ENCODE data around the gene FRK.
"Not testable (repeated sequence)": the region's sequence is repeated elsewhere in the genome, so short reads cannot be mapped to it uniquely, and the experiment has no call there.

FRK gene

DNA sequence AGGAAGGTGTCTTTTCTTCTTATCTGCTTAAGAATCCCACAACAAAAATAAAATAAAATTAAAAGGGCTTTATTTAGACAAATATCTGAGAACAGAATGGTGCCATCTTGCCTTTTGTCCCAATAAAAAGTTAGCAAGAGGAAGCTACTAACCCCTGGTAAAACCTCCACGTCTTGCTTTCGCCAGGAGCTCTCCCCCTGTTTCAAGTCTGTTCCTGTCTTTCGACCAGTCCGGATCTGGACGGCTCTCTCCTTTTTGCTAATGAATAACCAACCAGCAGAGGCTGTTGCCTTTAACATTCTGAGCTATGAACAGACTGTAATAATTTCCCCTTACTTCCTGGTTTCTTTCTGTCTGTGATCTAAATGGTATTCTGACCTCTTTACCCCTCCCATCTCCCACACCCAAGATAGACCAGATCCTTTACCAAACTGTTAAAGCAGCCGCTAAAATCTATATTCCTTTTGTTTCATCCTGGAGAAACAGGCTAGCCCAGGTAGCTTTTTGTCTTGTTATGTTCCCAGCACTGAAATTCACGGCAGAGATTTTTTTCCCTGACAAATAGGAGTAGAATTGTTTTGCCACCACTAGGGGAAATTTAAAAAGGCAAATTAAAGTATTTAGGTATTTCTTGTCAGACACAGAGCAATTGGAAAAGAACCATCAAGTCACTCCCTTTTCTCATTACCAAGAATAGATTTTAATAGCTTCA is at the start of gene FRK:
Gene FRK (minus strand): TSS at position 320 of the 712 bp plus-strand sequence. CDS start 580 bp downstream, outside the sequence.
- no peak for DNase-seq

DNA sequence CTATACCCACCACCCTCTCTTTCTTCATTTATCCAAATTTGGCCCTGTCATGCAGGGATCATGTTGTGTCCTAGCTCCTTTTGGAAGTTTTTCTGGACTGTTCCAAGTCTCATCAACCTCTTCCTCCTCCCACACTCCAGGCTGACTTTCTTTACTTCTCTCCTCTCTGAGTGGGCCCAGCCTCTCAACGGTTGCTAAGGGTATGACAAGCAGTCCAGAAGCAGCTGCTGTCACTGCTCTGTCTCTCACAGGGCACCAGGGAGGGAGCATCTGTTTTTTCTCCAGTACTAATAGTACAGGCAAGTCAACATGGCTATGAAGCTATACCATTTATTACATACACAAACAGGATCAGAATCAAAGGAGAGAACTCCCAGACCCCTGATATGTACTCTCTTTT is 48.1 kb upstream of the FRK start:
- no peak for DNase-seq

- DNase-seq: no peak
Measured at GRCh38 chr6:116106146-116106545, 45.5 kb upstream of the FRK start.

DNA sequence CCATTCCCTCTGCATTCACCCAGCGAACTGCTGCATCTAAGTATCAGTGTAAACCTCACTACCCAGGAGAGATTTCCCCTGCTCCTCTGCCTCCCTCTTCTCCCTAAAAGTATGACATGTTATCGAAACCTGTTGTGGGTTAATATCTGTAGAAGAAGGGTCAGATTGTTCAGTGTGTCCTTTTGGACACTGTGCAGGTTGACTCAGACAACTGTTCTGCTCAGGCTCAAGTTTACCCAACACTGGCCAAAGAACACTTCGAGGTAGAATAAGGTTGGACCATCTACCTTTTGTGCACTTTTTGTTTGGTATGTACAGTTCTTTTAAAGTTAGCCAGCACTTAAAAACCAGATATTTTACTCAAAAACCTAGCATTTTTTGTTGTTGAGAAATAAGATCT is 44.6 kb upstream of the FRK start:
- DNase-seq: no peak

DNA sequence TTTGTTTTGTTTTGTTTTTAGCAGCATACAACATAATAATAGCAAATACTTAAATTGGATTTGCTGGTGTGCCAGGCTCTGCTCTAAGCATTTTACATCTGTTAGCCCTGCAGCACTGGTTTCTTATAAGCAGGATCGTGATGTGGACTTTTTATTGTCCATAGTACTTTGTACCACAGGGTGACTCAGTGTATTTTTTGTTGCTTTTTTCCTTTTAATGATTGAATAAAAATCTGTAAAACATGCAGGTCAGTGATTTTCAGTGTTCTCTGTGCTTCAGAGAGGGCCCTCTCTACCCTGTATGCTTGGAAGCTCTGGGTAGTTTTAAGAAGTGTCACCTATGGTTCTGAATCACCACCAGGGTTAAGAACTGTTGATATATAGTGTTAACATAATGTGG is 43.9 kb upstream of the FRK start:
- no peak for DNase-seq

GRCh38 chr6:116102873-116103272 is 42.2 kb upstream of the FRK start:
- DNase-seq: no peak

DNA sequence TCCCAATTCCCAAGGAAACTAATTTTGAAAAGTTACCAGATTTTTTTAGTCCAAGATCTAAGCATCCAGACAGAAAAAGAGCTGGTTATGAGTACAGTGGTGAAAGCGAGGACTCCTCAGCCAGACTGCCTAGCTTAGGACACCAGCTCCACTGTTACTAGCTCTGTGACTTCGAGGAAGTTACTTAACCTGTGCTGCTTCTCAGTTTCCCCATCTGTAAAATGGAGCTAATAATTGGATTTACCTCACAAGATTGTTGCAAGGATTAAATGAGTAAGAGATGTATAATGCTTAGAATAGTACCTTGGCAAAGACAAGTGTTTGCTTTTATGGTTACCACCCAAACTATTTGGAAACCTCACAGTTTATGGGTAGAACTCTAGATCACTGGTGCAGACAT is 41.1 kb upstream of the FRK start:
- DNase-seq: no peak

DNA sequence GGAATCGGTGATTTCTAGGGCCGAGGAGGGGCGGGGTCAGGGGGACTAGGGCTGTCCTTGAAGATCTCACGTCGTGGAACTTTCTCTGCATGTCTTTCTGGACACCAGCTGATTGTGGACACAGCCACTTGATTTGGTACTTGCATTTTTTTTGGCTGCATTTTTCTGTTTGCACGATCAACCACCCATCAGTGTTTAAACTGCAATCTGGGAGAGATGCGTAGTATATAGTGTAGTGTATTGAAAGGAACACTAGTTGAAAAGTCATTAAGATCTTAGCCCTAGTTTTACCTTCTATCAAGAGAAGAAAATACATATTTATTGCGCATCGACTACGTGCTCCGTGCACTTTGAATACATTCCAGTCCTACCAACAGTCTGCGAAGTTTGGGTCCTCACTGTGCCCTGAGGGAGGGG is 40.6 kb upstream of the FRK start:
- no peak for DNase-seq

GRCh38 chr6:116100419-116101301 is 40.0 kb upstream of the FRK start, which contains the start of gene NT5DC1:
Gene NT5DC1, plus strand, starts transcription at chr6:116100853. Its CDS starts 78 bp downstream, at chr6:116100931.
- peak; percentile 90 for DNase-seq

DNA sequence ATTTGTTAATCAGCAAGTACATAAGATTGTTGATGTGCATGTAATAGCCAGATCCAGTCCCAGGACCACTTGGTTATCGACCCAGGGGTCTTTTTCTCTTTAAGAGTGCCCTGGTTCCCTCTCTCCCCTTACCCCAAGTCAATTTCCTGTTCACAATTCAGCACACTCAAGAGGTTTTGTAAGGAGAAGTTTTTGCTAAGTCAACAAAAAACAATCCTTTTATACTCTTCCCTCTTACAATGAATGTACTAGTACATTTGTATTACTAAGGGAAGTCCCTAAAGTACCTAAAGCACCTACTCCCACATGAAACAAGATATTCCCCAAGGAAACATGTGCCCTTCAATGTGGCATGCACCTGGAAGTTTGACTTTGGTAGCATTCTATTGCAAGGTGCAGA is 38.3 kb upstream of the FRK start:
- DNase-seq: no peak

GRCh38 chr6:116096979-116097816 is 36.5 kb upstream of the FRK start:
- no peak for DNase-seq

- not testable (repeated sequence) for DNase-seq
Measured at GRCh38 chr6:116096048-116096759, 35.5 kb upstream of the FRK start.

DNA sequence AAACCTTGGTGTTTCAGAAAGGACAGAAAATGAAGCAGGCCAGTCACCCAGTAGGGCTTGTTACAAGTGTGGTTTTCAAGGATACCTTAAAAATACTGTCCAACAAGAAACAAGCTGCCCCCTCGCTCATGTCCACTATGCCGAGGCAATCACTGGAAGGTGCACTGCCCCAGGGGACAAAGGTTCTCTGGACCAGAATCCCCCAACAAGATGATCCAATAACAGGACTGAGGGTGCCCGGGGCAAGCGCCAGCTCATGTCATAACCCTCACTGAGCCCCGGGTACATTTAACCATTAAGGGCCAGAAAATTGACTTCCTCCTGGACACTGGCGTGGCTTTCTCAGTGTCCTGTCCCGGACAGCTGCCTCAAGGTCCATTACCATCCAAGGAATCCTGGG is 33.4 kb upstream of the FRK start:
- DNase-seq: no peak

DNA sequence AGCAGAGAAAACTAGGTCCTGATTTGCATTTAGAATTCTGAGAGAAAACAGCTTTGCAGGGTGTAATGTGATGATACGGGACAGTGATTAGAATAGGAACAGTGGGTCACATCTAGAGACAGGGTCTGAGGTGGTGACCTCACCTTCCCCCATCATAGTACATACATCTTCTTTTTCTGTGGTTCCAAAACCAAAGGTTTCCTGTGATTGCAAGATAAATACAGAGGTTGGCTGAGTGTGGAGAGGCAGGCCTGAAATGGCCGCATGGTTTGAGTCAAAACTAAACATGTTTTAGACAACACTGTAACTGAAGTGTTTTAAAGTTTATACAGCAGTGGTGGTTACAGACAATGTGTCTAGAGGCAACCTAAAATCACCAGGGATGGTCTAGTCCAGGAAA is 29.6 kb upstream of the FRK start:
- DNase-seq: no peak

DNA sequence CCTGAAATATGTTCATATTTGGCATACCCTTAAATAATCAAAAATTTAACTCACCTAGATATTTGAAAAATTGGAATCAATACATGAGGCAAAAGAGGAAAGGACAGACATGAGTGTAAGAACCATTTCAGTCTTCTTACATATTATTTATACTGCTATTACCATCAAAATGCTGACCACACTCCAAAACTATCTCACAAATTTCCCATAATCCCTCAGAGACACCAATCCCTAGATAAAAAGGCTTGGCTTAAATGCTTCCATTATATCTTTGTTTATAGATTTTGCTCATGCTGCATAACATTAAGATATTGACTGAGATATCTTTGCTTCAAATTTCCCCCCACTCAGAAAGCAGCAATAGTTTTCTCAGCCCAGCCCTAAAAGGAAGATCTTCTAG is 28.3 kb upstream of the FRK start:
- no peak for DNase-seq

- no peak for DNase-seq
Measured at GRCh38 chr6:116087437-116088027, 26.8 kb upstream of the FRK start.

GRCh38 chr6:116084284-116084683 is 23.6 kb upstream of the FRK start:
- DNase-seq: no peak

DNA sequence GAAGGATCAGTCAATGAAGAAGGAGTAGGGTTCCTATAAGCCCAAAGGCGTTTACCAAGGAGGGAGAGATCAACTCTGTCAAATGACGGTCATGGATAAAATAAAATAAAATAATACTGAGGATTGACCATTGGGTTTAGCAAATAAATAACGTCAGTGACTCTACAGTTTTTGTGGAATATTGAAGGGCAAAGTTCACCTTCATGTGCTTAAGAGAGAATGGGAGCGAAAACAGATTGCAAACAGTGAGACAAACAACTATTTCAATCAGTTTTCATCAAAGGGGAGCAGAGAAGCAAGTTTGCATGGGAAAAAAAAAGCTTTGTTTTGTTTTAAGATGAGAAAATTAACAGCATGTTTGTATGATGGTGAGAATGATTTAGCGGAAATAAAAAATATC is 22.4 kb upstream of the FRK start:
- DNase-seq: no peak

DNA sequence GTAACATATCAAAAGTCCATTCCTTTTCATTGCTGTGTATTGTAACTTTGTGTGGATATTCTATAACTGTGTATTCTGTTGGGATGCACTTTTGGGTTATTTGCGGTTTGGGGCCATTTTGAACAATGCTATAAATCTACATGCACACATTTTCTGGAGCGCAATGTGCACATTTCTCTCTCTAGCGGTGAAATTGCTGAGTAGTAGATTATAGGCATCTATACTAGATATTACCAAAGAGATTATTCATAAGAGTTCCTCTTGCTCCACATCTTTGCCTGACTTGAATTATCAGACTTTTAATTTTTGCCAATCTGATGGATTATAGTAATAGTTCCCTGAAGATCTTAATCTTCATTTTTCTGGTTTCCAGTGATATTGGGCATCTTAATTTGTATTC is 18.3 kb upstream of the FRK start:
- DNase-seq: no peak

DNA sequence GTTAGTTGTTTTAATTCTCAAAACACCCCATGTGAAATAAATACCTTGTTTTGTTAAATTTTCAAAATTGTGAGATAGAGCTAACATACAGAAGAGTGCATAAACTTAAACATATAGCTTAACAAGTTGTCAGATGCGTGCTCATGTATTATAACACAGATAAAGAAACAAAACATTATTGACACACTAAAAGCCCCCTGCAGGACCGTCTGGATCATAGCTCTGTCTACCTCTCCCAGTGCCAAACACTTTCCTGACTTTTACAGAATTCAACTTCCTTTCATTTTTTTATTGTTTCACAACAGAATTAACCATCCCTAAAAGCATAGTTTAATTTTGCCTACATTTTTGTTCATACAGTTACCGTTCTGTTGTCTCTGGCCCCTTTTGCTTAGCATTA is 17.8 kb upstream of the FRK start:
- no peak for DNase-seq

DNA sequence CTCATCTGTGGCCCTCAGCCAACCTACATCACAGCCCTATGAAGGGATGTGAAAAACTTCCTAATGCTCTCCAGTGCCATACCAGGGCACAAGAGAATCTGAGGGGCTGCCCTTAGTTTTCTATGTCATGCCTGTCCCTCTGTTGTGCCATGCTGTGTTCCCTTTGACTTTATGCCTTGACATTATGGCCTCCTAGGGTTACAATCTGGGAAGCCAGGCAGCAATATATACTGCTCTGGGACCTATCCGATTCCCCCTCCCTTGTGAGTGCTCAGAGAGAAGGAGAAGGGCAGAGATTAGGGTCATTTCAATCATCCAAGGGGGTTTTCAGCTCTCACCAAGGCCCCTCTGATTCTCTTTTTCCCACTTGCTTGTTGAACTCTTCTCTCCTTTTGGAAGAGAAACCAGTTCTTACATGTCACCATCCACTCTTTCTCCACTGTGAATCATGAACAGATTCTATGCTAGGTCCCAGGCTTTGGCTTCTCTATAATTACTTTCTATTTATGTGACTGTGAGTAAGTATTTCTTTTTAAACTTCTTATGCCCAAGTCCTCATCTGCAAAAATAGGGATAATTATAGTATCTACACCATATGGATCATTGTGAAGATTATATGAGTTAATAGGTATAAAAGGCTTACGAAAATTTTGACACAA is 14.2 kb upstream of the FRK start:
- no peak for DNase-seq

Data from activated naive CD4-positive, alpha-beta T cell treated with Interleukin-2 at 50 U/mL for 16 hours (primary cell).